Activated CD8-positive, alpha-beta memory T cell treated with anti-CD3 and anti-CD28 coated beads, Interleukin-2, amount 50 U/mL, for 4 hours (primary cell): ENCODE data around the gene SLC31A2.
A peak's percentile ranks its signal among the peaks of the same experiment; 100 is the strongest.

Experiments used
- DNase-seq: peaks from one replicate; pipeline ENCODE4 v3.0.0-alpha.2; 2020

The SLC31A2 gene

GRCh38 chr9:113151696-113152630 is 1.2 kb downstream of the SLC31A2 start:
- no peak for DNase-seq

- no peak for DNase-seq
Observed at GRCh38 chr9:113152699-113153098, 1.9 kb downstream of the SLC31A2 start.

GRCh38 chr9:113153599-113153998 is 2.8 kb downstream of the SLC31A2 start:
- DNase-seq, result no peak

- no peak for DNase-seq
Observed at GRCh38 chr9:113154471-113154870, 3.7 kb downstream of the SLC31A2 start.

GRCh38 chr9:113154946-113155345 is 4.1 kb downstream of the SLC31A2 start:
- no peak for DNase-seq

GRCh38 chr9:113155911-113156588 is 5.2 kb downstream of the SLC31A2 start:
- DNase-seq, result peak; percentile 24

- DNase-seq, result no peak
Observed at GRCh38 chr9:113156880-113157279, 6.1 kb downstream of the SLC31A2 start.

GRCh38 chr9:113158446-113158845 is 7.6 kb downstream of the SLC31A2 start:
- DNase-seq, result no peak

- DNase-seq, result no peak
Observed at GRCh38 chr9:113160571-113160970, 9.8 kb downstream of the SLC31A2 start.

GRCh38 chr9:113163001-113163400 is 12.2 kb downstream of the SLC31A2 start:
- no peak for DNase-seq

- DNase-seq, result no peak
Observed at GRCh38 chr9:113164536-113165300, 13.9 kb downstream of the SLC31A2 start.

- DNase-seq, result no peak
Observed at GRCh38 chr9:113166039-113166438, 15.2 kb downstream of the SLC31A2 start.

GRCh38 chr9:113168809-113169208 is 18.0 kb downstream of the SLC31A2 start:
- no peak for DNase-seq

- DNase-seq, result no peak
Observed at GRCh38 chr9:113173341-113173740, 22.5 kb downstream of the SLC31A2 start.

GRCh38 chr9:113176803-113177202 is 26.0 kb downstream of the SLC31A2 start:
- DNase-seq, result no peak

GRCh38 chr9:113177251-113177650 is 26.4 kb downstream of the SLC31A2 start:
- DNase-seq, result no peak

- DNase-seq, result no peak
Observed at GRCh38 chr9:113178087-113178486, 27.3 kb downstream of the SLC31A2 start.

GRCh38 chr9:113179839-113180238 is 29.0 kb downstream of the SLC31A2 start:
- DNase-seq, result no peak

- no peak for DNase-seq
Observed at GRCh38 chr9:113181165-113181564, 30.4 kb downstream of the SLC31A2 start.

GRCh38 chr9:113183956-113184488 is 33.2 kb downstream of the SLC31A2 start:
- DNase-seq, result no peak

GRCh38 chr9:113184539-113184938 is 33.7 kb downstream of the SLC31A2 start:
- no peak for DNase-seq

GRCh38 chr9:113185271-113185670 is 34.5 kb downstream of the SLC31A2 start:
- no peak for DNase-seq

- DNase-seq, result no peak
Observed at GRCh38 chr9:113186137-113186755, 35.4 kb downstream of the SLC31A2 start.
